ENCODE measurements around the gene IL18BP.

IL18BP gene

DNA sequence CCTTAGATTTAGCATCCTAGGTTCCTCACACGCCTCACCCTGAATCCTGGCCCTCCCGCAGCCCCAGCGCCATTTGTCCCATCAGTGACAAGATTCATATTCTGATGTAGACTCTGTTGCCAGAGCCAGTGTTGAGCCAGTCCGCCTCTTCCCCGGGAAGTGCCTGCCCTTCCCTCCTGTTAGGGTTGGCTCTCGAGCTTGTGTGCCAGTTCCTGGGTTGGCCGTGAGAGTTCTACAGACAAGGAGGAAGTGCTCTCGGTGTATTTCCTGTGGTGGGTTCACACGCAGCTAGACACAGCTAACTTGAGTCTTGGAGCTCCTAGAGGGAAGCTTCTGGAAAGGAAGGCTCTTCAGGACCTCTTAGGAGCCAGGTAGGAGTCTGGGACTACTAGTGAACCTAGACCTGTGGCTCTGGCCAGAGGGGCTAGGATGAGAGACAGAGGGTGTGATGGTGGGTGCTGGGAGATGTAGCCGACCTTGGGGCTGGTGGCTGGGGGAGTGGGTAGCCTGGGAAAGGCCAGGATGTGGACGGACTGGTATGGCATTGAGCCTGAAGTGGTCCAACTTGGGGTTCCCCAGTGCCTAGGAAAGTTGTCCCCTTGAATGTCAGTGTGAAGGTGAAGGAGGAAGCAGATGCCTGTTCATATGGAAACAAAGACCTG lies at the start of gene IL18BP:
TSS of gene IL18BP (plus strand) at position 261 of the 662 bp plus-strand sequence. CDS start 1,076 bp downstream, outside the sequence.
- no peak for TF ChIP-seq CTCF (IDR thresholded peaks at IDR 0.05; ENCODE audit: borderline replicate concordance, insufficient read depth, low read depth, low read length)
- peak within 1 kb of the TSS; percentile 35 for H3K4me3 ChIP-seq (ENCODE audit: low read depth, low read length)

DNA sequence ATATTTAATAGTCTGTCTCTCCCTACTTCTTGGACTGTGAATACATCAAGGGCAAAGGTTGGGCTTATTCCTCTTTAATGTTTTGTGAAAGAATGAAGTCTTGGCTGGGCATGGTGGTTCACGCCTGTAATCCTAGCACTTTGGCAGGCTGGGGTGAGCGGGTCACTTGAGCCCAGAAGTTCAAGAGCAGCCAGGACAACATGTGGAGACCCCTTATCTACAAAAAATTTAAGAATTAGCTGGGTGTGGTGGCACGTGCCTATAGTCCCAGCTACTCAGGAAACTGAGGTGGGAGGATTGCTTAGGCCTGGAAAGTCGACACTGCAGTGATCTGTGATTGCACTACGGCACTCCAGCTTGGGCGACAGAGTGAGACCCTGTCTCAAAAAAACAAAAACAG lies 49.7 kb upstream of the IL18BP start:
- TF ChIP-seq CTCF (IDR thresholded peaks at IDR 0.05; ENCODE audit: borderline replicate concordance, insufficient read depth, low read depth, low read length): no peak
- no peak overlapping the region for H3K4me3 ChIP-seq (ENCODE audit: low read depth, low read length)

GRCh38 chr11:71951741-71952310 lies 46.9 kb upstream of the IL18BP start:
- TF ChIP-seq CTCF (IDR thresholded peaks at IDR 0.05; ENCODE audit: borderline replicate concordance, insufficient read depth, low read depth, low read length): no peak
- H3K4me3 ChIP-seq (ENCODE audit: low read depth, low read length): no peak overlapping the region

- no peak for TF ChIP-seq CTCF (IDR thresholded peaks at IDR 0.05; ENCODE audit: borderline replicate concordance, insufficient read depth, low read depth, low read length)
- no peak overlapping the region for H3K4me3 ChIP-seq (ENCODE audit: low read depth, low read length)
These were observed 42.7 kb upstream of the IL18BP start for GRCh38 chr11:71955898-71956456.

DNA sequence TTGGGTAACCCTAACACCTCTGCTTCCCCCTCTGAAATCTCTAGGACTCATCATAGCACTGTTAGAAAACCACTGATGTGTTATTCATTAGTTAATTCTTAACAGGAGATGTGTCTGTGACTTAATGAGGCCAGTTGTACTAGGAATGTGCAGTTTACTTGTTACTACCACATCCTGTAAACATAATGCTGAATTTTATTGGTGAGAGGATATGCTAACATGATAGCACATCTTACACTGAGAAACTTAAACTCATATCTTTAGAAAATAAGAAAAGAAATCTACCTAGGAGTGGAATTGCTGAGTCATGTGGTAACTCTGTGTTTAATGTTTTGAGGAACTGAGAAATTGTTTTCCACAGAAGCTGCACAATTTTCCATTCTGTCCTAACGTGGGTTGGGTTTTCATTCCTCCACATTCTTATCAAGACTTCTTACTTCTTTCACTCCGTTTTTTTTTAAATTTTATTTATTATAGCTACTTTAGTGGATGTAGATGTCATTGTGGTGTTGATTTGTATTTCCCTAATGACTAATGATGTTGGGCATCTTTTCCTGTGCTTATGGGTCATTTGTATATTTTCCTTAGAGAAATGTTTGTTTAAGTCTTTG lies 36.2 kb upstream of the IL18BP start:
- TF ChIP-seq CTCF (IDR thresholded peaks at IDR 0.05; ENCODE audit: borderline replicate concordance, insufficient read depth, low read depth, low read length): no peak
- no peak overlapping the region for H3K4me3 ChIP-seq (ENCODE audit: low read depth, low read length)

DNA sequence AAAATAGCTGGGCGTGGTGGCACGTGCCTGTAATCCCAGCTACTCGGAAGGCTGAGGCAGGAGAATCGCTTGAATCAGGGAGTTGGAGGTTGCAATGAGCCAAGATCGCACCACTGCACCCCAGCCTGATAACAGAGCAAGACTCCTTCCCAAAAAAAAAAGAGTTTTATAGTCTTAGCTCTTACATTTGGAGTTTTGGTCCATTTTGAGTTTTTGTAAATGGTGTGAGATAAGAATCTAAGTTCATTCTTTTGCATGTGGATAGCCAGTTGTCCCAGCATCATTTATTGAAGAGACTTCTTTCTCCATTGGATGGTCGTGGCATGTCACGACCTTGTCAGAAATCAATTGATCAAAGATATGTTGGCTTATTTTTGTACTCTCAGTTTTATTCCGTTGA lies 35.2 kb upstream of the IL18BP start:
- no peak overlapping the region for H3K4me3 ChIP-seq (ENCODE audit: low read depth, low read length)
- no peak for TF ChIP-seq CTCF (IDR thresholded peaks at IDR 0.05; ENCODE audit: borderline replicate concordance, insufficient read depth, low read depth, low read length)

Data from GM12875 (cell line).